HG02870 (cell line): ENCODE measurements around the gene VAMP5.
"Not testable (repeated sequence)": the region's sequence is repeated elsewhere in the genome, so short reads cannot be mapped to it uniquely, and the experiment has no call there.

Source experiments
- ATAC-seq: cut with Tn5 transposase; IDR thresholded peaks from one replicate; pipeline ENCODE4 v1.9.1; 2021; ENCODE audit warnings: mild to moderate bottlenecking, moderate library complexity; ENCODE audit not compliant: unreplicated experiment

Gene VAMP5, protein sequence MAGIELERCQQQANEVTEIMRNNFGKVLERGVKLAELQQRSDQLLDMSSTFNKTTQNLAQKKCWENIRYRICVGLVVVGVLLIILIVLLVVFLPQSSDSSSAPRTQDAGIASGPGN

DNA sequence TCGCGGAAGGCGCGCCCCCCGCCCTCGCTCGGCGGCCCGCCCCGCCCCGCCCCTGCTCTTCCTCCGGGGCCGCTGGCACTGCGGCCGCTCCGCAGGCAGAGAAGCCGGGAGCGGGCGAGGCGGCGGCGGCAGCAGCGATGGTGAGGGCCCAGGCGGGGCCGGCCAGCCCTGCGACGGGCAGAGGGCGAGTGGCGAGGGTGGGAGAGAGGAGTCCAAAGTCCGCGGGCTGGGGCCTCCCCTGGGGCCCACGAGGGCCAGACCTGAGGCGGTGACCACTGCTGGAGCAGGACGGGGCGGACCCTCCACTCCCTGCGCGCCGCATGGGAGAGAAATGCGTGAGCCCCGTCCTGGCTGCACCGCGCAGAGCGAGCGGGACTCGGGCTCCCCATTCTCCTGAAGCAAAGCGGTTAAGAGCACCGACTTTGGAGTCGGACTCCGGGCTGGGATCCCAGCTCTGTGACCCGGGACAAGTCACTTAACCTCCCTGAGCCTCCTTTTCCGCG is at the start of gene VAMP5:
Gene VAMP5 (plus strand): TSS at position 78 of the 503 bp plus-strand sequence. CDS start 60 bp downstream, at position 138.
- peak; percentile 17 for ATAC-seq

DNA sequence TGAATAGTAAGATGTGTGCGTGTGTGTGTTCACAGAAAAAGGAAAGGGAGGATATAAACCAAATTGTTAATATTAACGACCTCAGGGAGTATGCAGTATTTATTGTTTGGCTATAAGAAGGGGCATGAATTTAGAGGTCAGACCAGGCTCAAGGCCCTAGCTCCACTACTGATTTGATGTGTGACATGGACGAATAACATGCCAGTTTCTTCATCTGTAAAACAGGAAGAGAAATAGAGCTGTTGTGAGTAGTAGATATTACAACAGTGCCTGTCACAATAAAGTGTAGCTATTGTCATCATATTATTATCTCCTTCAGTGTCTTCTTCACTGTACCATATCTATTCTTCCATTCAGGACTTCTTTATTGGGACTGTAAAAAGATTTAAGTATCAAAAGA is 49.4 kb upstream of the VAMP5 start:
- ATAC-seq: no peak

DNA sequence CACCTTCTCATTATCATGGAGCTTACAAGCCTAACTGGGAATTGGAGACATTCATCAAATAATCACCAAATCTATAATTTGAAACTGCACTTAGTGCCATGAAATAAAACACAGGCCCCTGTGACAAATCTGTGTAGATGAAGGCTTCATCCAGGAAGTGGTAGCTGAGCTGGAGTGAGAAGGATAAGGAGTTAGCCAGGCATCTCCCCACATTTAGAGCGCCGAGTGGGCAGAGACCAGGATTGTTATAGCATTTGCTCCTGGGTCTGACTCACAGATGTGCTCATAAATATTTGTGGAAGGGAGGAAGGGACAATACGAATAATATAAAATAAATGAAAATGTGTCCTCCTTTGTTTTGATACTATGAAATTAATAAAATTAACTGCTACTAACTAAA is 47.8 kb upstream of the VAMP5 start:
- no peak for ATAC-seq

DNA sequence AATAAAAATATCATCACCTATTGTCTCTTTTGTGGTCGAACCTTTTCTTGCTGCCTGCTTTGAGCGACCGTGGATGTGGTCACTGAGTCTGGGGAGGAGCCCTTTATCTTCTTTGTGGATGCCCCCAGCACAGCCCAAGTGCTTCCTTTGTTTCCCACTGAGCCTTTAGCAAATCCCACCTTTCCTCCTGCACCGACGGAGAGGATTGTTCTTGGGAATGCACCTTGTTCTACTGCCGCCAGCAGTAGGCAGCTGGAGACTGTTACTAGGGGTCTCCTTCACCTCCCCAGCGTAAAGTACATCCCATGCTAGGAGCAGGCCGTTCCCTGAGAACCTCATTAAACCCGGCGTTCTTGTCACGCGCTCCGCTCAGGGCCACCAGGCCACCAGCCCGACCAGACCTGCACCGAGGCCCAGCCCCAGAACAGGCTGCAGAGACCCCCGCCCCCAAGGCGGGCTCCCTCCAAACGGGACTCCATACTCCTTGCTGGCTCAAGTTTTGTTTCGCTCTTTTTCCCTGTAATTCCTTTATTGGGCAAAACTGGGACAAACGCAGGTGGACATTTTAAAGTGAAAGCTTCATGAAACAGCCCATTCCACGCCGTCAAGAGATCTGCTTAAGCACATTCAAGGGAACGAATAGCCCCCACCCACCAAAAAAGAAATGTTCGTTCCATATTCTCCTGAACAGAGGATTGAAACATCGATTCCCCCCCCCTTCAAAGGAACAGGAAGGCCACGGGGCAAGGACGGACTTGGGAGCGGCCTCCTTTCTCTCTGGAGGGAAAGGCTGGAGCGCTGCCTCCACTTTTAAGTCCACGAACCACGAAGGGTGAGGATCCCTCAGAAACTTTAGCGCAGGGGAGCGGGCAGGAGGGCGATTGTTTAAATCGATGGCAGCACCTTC is 46.4 kb upstream of the VAMP5 start:
- no peak for ATAC-seq

DNA sequence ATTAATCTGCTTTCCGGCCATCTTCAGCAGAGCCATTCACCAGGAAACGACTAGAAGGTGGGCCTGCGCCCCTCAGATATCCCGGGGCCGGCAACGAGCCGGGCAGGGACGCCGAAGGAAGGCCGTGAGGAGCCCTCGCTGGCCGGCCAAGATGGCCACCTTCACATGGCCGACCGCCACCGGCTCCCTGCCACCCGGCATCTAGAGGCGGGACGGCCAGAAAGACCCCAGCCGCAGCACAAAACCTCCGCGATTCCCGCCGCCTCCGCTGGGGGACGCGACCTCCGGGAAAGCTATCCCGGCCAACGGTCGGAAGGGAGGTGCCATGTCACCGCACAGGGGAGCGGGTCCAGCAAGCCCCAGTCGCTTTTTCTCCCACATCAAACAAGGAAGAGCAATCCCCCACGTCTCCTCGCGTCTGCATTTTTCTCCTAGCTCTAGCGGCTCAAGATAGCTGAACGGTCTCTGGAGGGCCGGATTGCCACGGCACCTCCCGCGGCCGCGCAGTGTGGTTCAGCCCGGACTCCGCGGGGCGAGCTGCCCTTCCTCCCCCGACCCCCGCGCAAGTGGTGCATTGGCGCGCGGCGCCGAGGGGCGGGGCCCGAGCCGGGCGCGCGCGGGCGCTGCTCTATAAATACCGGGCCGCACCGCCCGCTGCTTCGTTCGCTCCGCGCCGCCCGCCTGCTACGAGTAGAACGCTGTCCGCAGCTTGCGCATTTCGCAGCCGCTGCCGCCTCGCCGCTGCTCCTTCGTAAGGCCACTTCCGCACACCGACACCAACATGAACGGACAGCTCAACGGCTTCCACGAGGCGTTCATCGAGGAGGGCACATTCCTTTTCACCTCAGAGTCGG is 45.5 kb upstream of the VAMP5 start, which contains the start of gene MAT2A:
Gene MAT2A (plus strand): TSS at position 662 of the 854 bp plus-strand sequence. CDS start 120 bp downstream, at position 782.
- ATAC-seq: peak; percentile 63

DNA sequence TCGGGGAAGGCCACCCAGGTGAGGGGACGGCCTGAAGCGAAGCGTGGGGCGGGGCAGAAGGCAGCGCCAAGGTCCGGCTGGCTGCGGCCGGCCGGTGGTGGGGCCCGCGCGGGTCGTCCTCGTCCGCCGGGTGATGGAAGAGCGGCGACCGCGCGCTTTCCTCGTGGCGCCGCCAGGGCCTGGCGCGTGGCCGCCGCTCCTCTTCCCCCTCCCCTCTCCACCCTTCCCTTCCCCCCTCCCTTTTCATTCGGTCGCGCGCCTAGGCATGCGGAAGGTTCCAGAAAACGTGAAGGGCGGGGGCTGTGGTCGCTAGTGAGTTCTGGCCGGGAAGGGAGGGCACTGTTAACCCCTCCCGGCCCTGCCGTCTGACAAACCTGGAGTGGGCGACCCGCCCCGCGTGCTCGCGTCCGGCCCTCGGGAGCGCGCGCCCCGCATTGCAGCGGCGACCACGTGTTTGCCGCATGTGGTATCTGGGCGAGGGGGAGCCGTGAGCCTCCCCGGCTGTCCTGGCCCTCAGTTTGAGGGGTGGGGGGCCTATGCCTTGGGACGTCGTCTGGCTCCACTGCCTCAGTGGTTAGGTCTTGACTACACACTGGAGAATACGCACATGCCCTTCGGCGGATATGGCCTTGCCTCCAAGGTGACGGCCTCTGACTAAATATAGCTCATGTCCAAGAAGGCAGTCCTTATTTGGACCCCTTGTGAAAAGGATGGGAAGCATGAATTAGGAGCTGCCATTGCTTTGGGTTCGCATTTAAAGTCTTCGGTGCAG is 44.7 kb upstream of the VAMP5 start:
- peak; percentile 22 for ATAC-seq

DNA sequence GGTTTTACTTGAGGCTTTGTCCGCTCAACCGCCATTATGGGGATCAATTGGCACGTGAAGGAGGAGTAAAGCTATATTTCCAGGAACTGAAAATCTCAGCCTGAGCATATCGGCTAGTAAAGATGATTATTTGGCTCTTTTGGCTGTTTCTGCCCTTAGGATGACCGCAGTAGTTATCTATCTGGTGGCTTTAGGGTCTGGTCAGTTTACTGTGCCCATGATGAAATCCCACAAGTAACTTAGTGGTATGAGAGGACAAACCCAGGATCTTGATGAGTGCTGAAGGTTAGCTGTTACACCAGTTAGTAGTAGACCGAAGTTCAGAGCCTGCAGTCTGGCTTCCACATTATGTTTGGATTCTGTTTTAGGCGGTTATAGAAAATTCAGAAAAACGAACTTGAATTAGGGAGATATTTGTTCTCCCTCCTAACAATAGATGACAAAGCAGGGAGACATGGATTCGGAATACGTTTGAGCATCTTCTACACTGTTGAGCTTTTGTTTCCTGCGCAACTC is 44.0 kb upstream of the VAMP5 start:
- ATAC-seq: no peak

DNA sequence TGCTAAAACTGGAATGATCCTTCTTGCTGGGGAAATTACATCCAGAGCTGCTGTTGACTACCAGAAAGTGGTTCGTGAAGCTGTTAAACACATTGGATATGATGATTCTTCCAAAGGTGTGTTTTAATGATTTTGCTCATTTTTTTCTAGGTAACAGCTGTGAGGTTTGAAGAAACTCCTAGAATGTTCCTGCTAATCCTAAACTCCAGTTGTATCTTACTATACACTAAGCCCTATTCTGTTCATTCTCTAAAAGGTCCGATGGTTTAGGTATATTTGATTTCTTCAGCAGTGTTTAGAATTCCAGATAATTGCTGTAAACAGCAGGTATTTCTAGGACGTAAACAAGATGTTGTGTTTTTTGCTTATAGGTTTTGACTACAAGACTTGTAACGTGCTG is 43.0 kb upstream of the VAMP5 start:
- no peak for ATAC-seq

DNA sequence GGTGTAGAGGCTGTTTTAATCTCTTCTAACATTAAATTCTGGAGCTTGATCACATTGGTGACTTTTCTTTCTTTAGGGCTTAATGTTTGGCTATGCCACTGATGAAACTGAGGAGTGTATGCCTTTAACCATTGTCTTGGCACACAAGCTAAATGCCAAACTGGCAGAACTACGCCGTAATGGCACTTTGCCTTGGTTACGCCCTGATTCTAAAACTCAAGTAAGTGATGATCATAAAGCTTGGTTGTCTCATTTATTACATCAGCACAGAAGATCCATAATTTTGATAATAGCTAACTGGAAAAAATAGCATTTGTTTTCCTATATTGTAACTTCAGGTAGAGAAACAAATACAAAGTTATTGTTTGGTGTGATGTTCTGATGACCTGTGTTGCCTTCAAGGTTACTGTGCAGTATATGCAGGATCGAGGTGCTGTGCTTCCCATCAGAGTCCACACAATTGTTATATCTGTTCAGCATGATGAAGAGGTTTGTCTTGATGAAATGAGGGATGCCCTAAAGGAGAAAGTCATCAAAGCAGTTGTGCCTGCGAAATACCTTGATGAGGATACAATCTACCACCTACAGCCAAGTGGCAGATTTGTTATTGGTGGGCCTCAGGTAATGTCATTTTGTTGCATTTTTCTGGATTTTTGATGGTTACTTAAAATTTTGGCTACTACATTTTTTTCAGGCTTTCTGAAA is 42.3 kb upstream of the VAMP5 start:
- ATAC-seq: no peak

DNA sequence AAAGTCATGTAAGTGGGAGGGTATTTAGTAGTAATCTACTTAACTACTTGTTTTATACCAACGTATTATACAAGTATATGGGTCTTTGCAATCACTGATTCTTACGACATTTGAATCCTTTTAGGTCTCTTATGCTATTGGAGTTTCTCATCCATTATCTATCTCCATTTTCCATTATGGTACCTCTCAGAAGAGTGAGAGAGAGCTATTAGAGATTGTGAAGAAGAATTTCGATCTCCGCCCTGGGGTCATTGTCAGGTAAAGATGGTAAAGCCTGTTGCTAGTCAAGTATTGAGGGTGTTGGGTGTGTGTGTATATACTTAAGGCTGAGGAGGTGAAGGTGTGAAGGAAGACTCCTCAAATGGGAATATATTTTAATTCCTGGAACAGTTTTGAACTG is 41.5 kb upstream of the VAMP5 start:
- no peak for ATAC-seq

DNA sequence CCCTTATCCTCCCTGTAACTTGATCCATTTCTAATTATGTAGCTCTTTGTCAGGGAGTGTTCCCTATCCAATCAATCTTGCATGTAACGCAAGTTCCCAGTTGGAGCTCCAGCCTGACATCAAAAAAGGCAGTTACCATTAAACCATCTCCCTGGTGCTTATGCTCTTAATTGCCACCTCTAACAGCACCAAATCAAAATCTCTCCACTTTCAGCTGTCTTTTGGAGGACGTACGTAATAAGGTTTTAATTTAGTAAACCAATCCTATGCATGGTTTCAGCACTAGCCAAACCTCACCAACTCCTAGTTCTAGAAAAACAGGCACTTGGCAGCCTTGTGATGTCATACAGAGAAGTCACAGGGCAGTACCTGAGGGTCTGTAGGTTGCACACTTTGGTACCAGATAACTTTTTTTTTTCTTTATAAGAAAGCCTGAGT is 40.0 kb upstream of the VAMP5 start:
- ATAC-seq: not testable (repeated sequence)

DNA sequence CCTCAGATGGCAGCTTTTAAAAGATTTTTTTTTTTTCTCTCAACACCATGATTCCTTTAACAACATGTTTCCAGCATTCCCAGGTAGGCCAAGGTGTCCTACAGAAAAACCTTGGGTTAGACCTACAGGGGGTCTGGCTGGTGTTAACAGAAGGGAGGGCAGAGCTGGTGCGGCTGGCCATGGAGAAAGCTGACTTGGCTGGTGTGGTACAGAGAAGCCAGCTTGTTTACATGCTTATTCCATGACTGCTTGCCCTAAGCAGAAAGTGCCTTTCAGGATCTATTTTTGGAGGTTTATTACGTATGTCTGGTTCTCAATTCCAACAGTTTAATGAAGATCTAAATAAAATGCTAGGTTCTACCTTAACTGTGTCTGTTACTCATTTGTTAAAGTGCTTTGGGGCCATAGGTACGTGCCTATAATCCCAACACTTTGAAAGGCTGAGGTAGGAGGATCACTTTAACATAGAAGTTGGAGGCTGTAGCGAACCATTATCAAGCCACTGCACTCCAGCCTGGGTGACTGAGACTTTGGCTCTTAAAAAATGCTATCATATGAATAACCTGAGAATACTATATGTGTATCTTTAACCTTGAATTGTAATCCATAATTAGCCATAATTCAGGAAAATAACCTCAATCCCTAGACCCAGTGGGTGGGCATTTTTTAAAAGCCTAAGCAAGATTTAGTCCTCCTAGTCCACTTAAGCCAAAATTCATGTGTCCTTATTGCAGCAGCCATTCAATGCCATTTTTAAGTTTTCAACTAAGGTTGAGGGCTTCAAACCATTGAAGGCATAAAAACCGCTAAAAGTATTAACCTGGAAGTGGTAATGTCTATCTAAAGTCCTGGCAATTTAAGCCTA is 39.1 kb upstream of the VAMP5 start:
- ATAC-seq: not testable (repeated sequence)

DNA sequence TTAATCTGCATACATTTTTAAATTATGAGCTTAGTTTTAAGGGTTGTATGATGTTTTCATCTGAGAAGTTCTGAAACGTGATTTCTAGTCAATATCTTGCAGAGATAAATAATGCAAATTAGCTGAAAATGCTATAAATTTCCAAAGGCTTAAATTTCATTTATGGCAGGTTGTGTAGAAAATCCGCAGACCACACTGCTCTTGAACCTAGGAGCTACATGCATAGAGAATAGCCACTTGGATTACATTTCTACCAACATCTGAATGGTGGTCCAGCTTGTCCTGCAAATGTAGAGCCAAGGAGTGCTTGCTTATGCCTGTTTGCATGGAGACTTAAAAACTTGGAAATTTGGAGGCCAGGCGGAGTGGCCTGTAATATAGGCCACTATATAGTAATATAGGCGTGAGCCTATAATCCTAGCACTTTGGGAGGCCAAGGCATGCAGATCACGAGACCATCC is 38.4 kb upstream of the VAMP5 start:
- no peak for ATAC-seq

DNA sequence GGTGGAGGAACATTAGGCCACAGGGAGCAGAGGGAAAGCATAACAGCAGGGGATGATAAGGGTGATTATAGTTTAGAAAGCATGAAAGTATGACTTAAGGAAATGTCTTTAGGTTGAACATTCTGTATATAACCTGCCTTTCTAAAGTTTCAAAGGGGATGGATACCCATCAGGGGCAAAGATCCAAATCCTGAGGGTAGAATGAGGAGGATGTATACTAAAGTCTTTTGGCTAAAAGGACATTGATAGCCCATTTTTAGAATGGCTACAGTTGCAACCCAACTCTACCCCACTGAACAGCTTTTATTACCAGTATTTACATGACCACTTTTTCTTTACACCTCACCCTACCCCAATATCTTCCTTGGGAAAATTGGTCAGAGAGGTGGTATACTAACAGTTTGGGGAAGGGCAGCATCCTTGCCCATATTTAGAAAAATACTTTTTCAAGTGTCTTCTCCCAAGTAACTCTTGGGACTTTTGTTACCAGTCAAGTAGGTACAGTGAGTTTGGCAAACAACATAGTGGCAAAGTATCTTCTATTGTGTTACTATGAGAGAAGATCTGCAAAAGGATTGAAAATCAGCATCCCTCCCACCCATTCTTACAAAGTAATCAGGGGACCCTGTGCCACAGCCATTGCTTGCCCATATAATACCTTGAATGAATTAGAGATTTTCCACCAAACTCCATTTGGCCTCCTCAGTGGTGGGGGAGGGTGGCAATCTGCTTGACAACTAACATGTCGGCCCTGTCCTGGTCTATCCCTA is 37.0 kb upstream of the VAMP5 start:
- ATAC-seq: no peak

DNA sequence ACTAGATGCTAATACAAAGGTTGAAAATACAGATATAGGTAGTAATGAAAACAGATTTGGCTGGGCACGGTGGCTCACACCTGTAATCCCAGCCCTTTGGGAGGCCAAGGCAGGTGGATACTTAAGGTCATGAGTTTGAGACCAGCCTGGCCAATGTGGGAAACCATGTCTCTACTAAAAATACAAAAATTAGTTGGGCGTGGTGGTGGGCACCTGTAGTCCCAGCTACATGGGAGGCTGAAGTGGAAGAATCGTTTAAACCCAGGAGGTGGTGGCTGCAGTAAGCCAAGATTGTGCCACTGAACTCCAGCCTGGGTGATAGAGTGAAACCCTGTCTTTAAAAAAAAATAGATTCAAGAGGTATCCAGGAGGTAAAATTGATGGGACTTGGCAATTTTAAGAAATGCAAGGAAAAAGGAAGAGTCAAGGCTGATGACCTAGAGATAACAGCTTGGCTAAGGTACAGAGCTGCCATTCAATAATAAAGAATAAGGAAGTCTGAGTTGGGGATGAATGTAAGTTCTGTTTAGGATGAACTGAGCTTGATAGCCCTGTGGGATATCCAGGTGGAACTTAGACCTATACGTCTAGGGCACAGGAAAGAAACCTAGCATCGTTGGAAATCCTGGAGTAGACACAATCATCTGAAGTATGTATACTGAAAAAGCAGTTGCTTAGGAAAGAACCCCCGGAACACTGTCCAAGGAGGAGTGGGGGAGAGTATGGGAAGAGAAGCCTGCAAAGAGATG is 36.2 kb upstream of the VAMP5 start:
- ATAC-seq: no peak

DNA sequence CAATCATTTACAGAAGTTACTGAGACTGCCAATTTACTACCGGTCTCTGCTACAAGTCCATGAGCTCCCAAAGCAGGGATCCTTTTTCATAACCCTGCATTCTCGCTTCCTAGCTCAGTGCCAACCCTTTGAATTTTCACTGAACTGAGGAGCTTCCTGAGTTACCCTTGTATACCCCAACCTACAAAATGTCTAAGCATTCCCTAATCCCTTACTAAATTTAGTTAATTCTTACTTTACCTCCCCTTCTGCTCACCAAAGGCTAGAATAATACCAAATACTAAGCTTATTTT is 35.7 kb upstream of the VAMP5 start:
- ATAC-seq: no peak

DNA sequence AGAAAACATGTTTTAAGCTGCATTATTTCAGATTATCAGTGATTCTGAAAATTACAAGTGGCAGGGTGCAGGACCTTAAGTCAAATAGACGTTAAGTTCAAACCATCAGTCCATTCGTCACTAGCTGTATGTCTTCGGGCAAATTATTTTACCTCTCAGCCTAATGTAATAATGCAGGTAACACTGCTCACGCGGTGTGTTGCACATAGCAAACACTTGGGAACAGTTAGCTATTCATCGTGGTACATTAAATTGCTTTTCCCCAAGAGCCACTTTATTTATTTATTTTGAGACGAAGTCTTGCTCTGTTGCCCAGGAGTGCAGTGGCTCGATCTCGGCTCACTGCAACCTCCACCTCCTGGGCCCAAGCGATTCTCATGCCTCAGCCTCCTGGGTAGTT is 35.1 kb upstream of the VAMP5 start:
- ATAC-seq: no peak
